Embryonic facial prominence (tissue), 1 donor: ENCODE data around the gene RAB11A.

Experiments used
- DNase-seq: peaks from one replicate; pipeline ENCODE4 v3.0.0-alpha.2; 2016; ENCODE audit errors: extremely low spot score

Gene RAB11A

GRCh38 chr15:65916664-65917406 lies 47.5 kb downstream of the RAB11A start:
- DNase-seq = no peak

GRCh38 chr15:65917407-65917756 lies 48.1 kb downstream of the RAB11A start:
- DNase-seq = no peak

GRCh38 chr15:65917936-65918335 lies 48.6 kb downstream of the RAB11A start:
- no peak for DNase-seq

- no peak for DNase-seq
Measured at GRCh38 chr15:65918357-65918920, 49.1 kb downstream of the RAB11A start.

- no peak for DNase-seq
Measured at GRCh38 chr15:65918945-65919344, 49.7 kb downstream of the RAB11A start.

GRCh38 chr15:65919353-65919752 lies 50.1 kb downstream of the RAB11A start:
- no peak for DNase-seq

GRCh38 chr15:65920121-65920520 lies 50.8 kb downstream of the RAB11A start:
- DNase-seq = no peak

- DNase-seq = no peak
Measured at GRCh38 chr15:65920825-65921309, 51.6 kb downstream of the RAB11A start.

GRCh38 chr15:65921780-65922179 lies 52.5 kb downstream of the RAB11A start:
- DNase-seq = no peak

GRCh38 chr15:65922621-65923020 lies 53.3 kb downstream of the RAB11A start:
- no peak for DNase-seq

- DNase-seq = no peak
Measured at GRCh38 chr15:65923264-65923663, 54.0 kb downstream of the RAB11A start.

- no peak for DNase-seq
Measured at GRCh38 chr15:65924004-65924403, 54.7 kb downstream of the RAB11A start.

- DNase-seq = no peak
Measured at GRCh38 chr15:65925338-65925737, 56.0 kb downstream of the RAB11A start.

- no peak for DNase-seq
Measured at GRCh38 chr15:65926459-65926858, 57.2 kb downstream of the RAB11A start.

GRCh38 chr15:65926899-65927298 lies 57.6 kb downstream of the RAB11A start:
- DNase-seq = no peak

- no peak for DNase-seq
Measured at GRCh38 chr15:65927545-65927944, 58.3 kb downstream of the RAB11A start.

- DNase-seq = no peak
Measured at GRCh38 chr15:65929573-65929972, 60.3 kb downstream of the RAB11A start.

- no peak for DNase-seq
Measured at GRCh38 chr15:65930134-65930533, 60.8 kb downstream of the RAB11A start.

- DNase-seq = no peak
Measured at GRCh38 chr15:65931221-65931620, 61.9 kb downstream of the RAB11A start.

GRCh38 chr15:65935391-65935790 lies 66.1 kb downstream of the RAB11A start:
- DNase-seq = no peak

GRCh38 chr15:65936282-65936681 lies 67.0 kb downstream of the RAB11A start:
- no peak for DNase-seq

GRCh38 chr15:65937054-65937453 lies 67.8 kb downstream of the RAB11A start:
- DNase-seq = no peak

- DNase-seq = no peak
Measured at GRCh38 chr15:65937476-65937875, 68.2 kb downstream of the RAB11A start.

GRCh38 chr15:65938604-65939003 lies 69.3 kb downstream of the RAB11A start:
- no peak for DNase-seq
